Measurements from ENCODE around the gene ZSCAN30. TPM values are rescaled to one million over a fixed set of nuclear protein-coding genes. Genes with fewer than 3 reads are reported as not detected.

ZSCAN30 gene
- total and polyA plus RNA-seq, 10 donors: 7.2 to 39.2 (median 23.9) TPM

- no peak for DNase-seq
- Histone ChIP-seq H3K27ac (no peak overlapping the region), H3K4me3 (no peak overlapping the region), H3K27me3 (replicated peaks in 1 of 7) (no peaks in the 10 kb centered on the region), H3K9me3 (no peaks in the 10 kb centered on the region), H3K4me1 (no peaks in the 10 kb centered on the region), H3K36me3 (no peaks in the 10 kb centered on the region)
- intact Hi-C loops (cut with DNase I; ENCODE audit: low total_unique reads): no loop called here
- TF ChIP-seq CTCF (IDR thresholded peaks at IDR 0.05 in 8 of 11, conservative IDR thresholded peaks at IDR 0.05 in 3 of 11) (no peak), POLR2AphosphoS5 (IDR thresholded peaks at IDR 0.05) (no peak), POLR2A (IDR thresholded peaks at IDR 0.05) (no peak)
- WGBS, 5 donors: 87 to 92% (median 89%) methylated on average over 5 of the region's 5 CpGs
These were observed 88.6 kb downstream of the ZSCAN30 start for GRCh38 chr18:35201256-35201931.

Other genes starting within 250 kb of the ZSCAN30 start
- gene MAPRE2, start 248.8 kb downstream of the ZSCAN30 start, total RNA-seq: 10 to 100 TPM; 42.6 to 62.9 (median 50.2) TPM
- gene MAPRE2, start 248.8 kb downstream of the ZSCAN30 start, polyA plus RNA-seq: 10 to 100 TPM; 18.8 to 21.5 (median 20.6) TPM
- gene ZNF397, start 49.2 kb downstream of the ZSCAN30 start, total RNA-seq: 10 to 100 TPM; 27.4 to 50.7 (median 34.4) TPM
- 10 to 100 TPM; 10.3 to 15.8 (median 11.8) TPM for gene ZNF397, start 49.2 kb downstream of the ZSCAN30 start, polyA plus RNA-seq
- 10 to 100 TPM; 48.9 to 64.3 (median 53.7) TPM for gene ZNF24, start 54.2 kb upstream of the ZSCAN30 start, total RNA-seq
- gene ZNF24, start 54.2 kb upstream of the ZSCAN30 start, polyA plus RNA-seq: 10 to 100 TPM; 13.4 to 19.7 (median 14.4) TPM
- gene ZNF396, start 87.1 kb upstream of the ZSCAN30 start, total RNA-seq: 1 to 10 TPM; 1.2 to 4.6 (median 1.5) TPM
- 1 to 10 TPM in 2 of 3 donors, under 1 TPM in 1; 0.85 to 1.2 (median 1.0) TPM for gene ZNF396, start 87.1 kb upstream of the ZSCAN30 start, polyA plus RNA-seq
- gene INO80C, start 207.7 kb upstream of the ZSCAN30 start, total RNA-seq: 10 to 100 TPM; 18.9 to 45.4 (median 31.3) TPM
- gene INO80C, start 207.7 kb upstream of the ZSCAN30 start, polyA plus RNA-seq: 10 to 100 TPM; 32.7 to 57.5 (median 36.3) TPM

Data from spleen (tissue), 11 donors.